ENCODE data around the gene ADD3. TPM values are rescaled to one million over a fixed set of nuclear protein-coding genes. Genes with fewer than 3 reads are reported as not detected.

ADD3 gene
- total RNA-seq, 1 donor from 2014 or later = 95.3 TPM

DNA sequence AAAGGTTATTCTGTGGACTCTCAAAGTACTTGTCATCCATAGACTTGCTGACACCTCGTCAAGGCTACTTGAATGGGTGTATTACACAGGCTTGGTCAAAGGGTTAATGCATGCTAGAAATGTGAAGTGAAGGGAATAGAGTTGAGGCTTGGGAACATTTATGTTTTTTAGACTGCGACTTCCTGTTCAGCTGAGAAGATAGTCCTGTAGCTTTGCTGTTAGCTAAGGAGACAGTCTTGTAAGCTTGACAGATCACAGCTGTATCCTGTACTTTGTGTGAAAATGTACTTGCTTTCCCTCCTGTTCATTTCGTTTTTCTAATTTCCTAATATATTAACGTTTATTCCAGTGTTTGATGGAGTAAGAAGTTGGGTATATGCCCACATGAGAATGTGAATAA, 52.1 kb downstream of the ADD3 start:
- DNase-seq = no peak
- ChIA-PET POLR2A (interaction anchor here (0.5 to 2.2 kb wide), 7 partner anchors 10 to 52 kb away, joined by 3 to 9 read pairs (median 5); partner anchors contain the start of gene ADD3), CTCF (interaction anchor here (1.0 to 1.4 kb wide), 2 partner anchors 10 to 176 kb away, joined by 3 read pairs; no protein-coding TSS in a partner anchor)
- Mint-ChIP-seq H3K9me3 (no peaks in the 10 kb centered on the region), H3K4me3 (no peak overlapping the region), H3K4me1 (peaks cover 76% of the 10 kb centered on the region), H3K27me3 (no peaks in the 10 kb centered on the region), H3K36me3 (ENCODE audit: low read depth) (no peaks in the 10 kb centered on the region), H3K27ac (peak overlapping the region; percentile 90)
- TF ChIP-seq, protein P1, sequence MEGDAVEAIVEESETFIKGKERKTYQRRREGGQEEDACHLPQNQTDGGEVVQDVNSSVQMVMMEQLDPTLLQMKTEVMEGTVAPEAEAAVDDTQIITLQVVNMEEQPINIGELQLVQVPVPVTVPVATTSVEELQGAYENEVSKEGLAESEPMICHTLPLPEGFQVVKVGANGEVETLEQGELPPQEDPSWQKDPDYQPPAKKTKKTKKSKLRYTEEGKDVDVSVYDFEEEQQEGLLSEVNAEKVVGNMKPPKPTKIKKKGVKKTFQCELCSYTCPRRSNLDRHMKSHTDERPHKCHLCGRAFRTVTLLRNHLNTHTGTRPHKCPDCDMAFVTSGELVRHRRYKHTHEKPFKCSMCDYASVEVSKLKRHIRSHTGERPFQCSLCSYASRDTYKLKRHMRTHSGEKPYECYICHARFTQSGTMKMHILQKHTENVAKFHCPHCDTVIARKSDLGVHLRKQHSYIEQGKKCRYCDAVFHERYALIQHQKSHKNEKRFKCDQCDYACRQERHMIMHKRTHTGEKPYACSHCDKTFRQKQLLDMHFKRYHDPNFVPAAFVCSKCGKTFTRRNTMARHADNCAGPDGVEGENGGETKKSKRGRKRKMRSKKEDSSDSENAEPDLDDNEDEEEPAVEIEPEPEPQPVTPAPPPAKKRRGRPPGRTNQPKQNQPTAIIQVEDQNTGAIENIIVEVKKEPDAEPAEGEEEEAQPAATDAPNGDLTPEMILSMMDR (IDR thresholded peaks at IDR 0.05) = no peak
- intact Hi-C loops (cut with micrococcal nuclease) = loop anchor here (2.0 kb wide), 1 partner anchor 13 kb away; no protein-coding TSS in a partner anchor
- ATAC-seq (ENCODE audit: low read depth) = peak; percentile 58

DNA sequence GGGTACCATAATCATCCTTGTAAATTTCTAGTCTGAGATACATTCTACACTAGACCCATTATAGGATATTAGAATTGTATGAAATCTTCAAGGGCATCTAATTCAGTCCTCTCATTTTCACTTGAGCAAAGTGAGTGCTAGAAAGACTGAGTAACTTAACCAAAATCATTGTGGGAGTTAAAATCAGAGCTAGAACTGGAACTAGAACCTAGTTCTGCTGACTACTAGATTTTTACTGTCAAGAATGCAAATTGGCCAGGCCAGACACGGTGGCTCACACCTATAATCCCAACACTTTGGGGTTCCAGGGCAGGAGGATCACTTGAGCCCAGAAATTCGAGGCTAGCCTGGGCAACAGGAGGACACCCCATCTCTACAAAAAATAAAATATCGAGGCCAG, 53.9 kb downstream of the ADD3 start:
- Mint-ChIP-seq H3K4me3 (no peak overlapping the region), H3K36me3 (ENCODE audit: low read depth) (no peaks in the 10 kb centered on the region), H3K9me3 (no peaks in the 10 kb centered on the region), H3K4me1 (peaks cover 78% of the 10 kb centered on the region), H3K27ac (no peak overlapping the region), H3K27me3 (no peaks in the 10 kb centered on the region)
- POLR2A ChIA-PET = interaction anchor here (1.6 kb wide), 1 partner anchor 53 kb away, joined by 7 read pairs; no protein-coding TSS in a partner anchor
- TF ChIP-seq, protein P1 (IDR thresholded peaks at IDR 0.05) = no peak
- ATAC-seq (ENCODE audit: low read depth) (no peak), DNase-seq (no peak)
- intact Hi-C loops (cut with micrococcal nuclease) = loop anchor here (2.0 kb wide), 1 partner anchor 15 kb away; no protein-coding TSS in a partner anchor
- CTCF ChIA-PET = no interaction called here

DNA sequence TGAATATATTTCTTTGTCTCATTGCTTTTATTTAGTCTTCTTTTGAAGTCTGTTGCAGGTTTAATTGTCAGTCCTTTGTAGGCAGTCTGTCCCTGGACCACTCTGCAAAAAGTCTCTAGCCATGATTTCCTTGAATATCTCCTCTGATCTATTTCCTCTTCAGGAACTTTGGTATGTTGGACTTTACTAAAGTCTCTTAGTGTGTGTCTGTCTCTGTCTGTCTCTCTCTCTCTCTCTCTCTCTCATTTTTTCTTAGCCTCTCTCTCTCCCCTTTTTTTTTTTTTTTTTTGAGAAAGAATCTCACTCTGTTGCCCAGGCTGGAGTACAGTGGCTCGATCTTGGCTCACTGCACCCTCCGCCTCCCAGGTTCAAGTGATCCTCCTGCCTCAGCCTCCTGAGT, 57.5 kb downstream of the ADD3 start:
- H3K4me3 Mint-ChIP-seq = no peak overlapping the region
- intact Hi-C loops (cut with micrococcal nuclease) = no loop called here
- no peaks in the 10 kb centered on the region for H3K9me3 Mint-ChIP-seq
- no peaks in the 10 kb centered on the region for H3K27me3 Mint-ChIP-seq
- H3K36me3 Mint-ChIP-seq (ENCODE audit: low read depth) = no peaks in the 10 kb centered on the region
- no peak overlapping the region for H3K27ac Mint-ChIP-seq
- H3K4me1 Mint-ChIP-seq = peaks cover 78% of the 10 kb centered on the region
- POLR2A ChIA-PET = no interaction called here
- CTCF ChIA-PET = no interaction called here
- TF ChIP-seq, protein P1 (IDR thresholded peaks at IDR 0.05) = no peak
- DNase-seq = no peak
- no peak for ATAC-seq (ENCODE audit: low read depth)

DNA sequence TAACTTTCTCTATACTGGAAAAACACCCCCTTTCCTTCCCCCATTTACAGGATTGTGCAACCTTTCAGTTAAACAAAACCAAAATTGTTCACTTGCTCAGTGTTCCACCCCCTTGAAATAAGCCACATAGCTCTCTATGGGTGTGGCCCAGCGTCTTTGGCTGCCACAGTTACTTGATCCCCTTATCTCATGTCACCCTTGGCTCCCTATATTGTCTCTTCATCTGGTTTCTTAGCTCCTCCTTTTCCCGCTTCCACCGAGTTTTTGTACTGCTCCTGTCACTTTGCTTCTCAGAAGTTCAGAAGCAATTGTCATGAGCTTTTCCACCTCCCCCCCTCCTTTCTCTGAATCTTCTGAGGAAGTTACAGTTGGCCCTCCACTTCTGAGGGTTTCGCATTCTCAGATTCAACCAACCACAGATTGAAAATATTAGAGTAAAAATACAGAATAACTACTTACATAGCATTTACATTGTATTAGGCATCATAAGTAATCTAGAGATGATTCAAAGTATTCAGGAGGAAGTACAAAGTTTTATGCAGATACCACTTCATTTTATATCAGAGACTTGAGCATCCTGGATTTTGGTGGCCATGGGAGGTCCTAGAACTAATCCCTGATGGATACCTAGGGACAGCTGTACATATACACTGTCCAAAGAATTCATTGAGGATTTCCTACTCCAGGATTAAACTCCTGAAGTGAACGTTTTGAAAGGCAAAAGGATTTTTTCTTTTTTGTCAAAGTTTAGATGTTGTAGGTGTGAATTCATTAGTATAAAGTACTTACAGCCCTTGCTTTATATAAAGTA, 60.4 kb downstream of the ADD3 start:
- H3K4me1 Mint-ChIP-seq = peaks cover 81% of the 10 kb centered on the region
- intact Hi-C loops (cut with micrococcal nuclease) = loop anchor here (2.0 kb wide), 2 partner anchors 13 to 15 kb away; no protein-coding TSS in a partner anchor
- peak overlapping the region; percentile 97 for H3K27ac Mint-ChIP-seq
- ATAC-seq (ENCODE audit: low read depth) = peak; percentile 62
- H3K36me3 Mint-ChIP-seq (ENCODE audit: low read depth) = no peaks in the 10 kb centered on the region
- CTCF ChIA-PET = interaction anchor here (1.1 kb wide), 1 partner anchor 9 kb away, joined by 4 read pairs; no protein-coding TSS in a partner anchor
- H3K4me3 Mint-ChIP-seq = peak overlapping the region; percentile 76
- H3K27me3 Mint-ChIP-seq = no peaks in the 10 kb centered on the region
- POLR2A ChIA-PET = interaction anchor here (0.6 to 6.4 kb wide), 8 partner anchors 9 to 143 kb away, joined by 4 to 51 read pairs (median 7); partner anchors contain the start of gene ADD3
- DNase-seq = no peak
- H3K9me3 Mint-ChIP-seq = no peaks in the 10 kb centered on the region
- TF ChIP-seq, protein P1 (IDR thresholded peaks at IDR 0.05) = no peak

DNA sequence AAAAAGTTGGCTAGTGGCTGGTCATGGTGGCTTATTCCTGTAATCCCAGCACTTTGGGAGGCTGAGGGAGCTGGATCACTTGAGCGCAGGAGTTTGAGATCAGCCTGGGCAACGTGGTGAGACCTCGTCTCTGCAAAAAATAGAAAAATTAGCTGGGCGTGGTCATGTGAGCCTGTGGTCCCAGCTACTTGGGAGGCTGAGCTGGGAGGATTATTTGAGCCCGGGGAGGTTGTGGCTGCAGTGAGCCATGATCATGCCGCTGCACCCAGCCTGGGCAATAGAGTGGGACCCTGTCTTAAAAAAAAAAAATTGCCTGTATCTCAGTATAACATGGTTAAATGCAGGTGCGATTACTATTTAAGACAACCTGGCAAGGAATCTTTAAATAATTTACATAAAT, 61.0 kb downstream of the ADD3 start:
- no peak for DNase-seq
- ChIA-PET CTCF (no interaction called here), POLR2A (interaction anchor here (0.7 to 6.4 kb wide), 5 partner anchors 9 to 153 kb away, joined by 4 to 51 read pairs (median 20); partner anchors contain the start of gene ADD3)

More for the DNA sequence above, 61.0 kb downstream of the ADD3 start:
- Mint-ChIP-seq H3K9me3 (peaks cover under 1% of the 10 kb centered on the region), H3K27ac (peak overlapping the region; percentile 97), H3K36me3 (ENCODE audit: low read depth) (peaks cover 2% of the 10 kb centered on the region), H3K4me3 (peak overlapping the region; percentile 44), H3K27me3 (no peaks in the 10 kb centered on the region), H3K4me1 (peaks cover 84% of the 10 kb centered on the region)
- intact Hi-C loops (cut with micrococcal nuclease) = loop anchor here (1.0 to 2.0 kb wide), 4 partner anchors 9 to 60 kb away; no protein-coding TSS in a partner anchor
- TF ChIP-seq, protein P1 (IDR thresholded peaks at IDR 0.05) = no peak
- no peak for ATAC-seq (ENCODE audit: low read depth)

All from activated B cell treated with CpG ODN at 0.5 μM for 24 hours (primary cell).